ENCODE data around the gene TPSB2. TPM values are rescaled to one million over a fixed set of nuclear protein-coding genes. Genes with fewer than 3 reads are reported as not detected.

Gene TPSB2
- not detected in 2 replicates for total RNA-seq

DNA sequence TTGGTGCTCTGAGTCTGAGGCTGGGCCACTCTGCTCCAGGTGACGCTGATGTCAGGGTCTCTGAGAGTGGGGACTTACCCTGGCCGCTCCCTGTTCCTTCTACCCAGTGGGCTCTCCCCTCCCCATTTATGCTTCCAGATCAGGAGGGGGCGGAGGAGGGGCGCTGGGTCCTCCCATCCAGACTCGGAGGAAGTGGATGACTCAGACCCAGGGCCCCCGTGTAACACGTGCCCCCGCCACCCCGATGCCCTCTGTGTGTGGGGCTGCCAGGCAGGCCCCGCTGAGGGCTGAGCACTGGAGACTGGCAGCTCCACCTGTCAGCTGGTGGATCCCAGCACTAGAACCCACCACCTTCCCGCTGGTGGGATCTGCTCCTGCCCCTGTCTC lies at the start of gene TPSB2:
Gene TPSB2 (minus strand): TSS at position 101 of the 387 bp plus-strand sequence. CDS start 233 bp downstream, outside the sequence.

DNA sequence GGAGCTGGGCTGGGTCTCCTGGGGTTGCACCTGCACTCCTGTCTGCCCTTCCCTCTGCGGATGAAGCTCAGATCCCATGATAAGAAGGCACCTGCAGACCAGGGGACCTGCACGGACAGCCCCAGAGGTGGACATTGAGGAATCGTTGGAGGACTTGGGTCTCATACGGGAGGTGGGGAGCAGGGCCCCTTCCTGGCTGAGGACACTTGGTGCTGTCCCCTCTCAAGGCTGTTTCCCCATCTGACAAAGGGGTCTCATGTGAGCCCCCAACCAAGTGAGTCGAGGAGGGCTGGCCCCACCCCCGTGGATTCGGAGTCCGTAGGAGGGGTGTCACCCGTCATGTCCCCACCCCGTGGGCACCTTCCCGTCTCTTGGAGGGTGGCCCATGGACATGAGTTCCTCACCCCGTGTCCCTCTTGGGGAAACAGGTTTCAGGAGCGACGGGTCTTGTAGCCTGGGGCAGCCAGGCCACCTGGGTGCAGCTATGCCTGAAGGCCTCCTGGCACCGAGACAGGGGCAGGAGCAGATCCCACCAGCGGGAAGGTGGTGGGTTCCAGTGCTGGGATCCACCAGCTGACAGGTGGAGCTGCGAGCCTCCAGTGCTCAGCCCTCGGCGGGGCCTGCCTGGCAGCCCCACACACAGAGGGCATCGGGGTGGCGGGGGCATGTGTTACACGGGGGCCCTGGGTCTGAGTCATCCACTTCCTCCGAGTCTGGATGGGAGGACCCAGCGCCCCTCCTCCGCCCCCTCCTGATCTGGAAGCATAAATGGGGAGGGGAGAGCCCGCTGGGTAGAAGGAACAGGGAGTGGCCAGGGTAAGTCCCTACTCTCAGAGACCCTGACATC lies 25.5 kb upstream of the TPSB2 start, which contains the start of gene TPSD1:
Gene TPSD1 (plus strand): TSS at position 794 of the 847 bp plus-strand sequence. CDS start 212 bp downstream, outside the sequence.

DNA sequence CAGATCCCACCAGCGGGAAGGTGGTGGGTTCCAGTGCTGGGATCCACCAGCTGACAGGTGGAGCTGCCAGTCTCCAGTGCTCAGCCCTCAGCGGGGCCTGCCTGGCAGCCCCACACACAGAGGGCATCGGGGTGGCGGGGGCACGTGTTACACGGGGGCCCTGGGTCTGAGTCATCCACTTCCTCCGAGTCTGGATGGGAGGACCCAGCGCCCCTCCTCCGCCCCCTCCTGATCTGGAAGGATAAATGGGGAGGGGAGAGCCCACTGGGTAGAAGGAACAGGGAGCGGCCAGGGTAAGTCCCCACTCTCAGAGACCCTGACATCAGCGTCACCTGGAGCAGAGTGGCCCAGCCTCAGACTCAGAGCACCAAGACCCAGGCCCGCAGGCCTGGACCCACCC lies 10.5 kb upstream of the TPSB2 start, which contains the start of gene TPSAB1:
Gene TPSAB1 (plus strand): TSS at position 270 of the 400 bp plus-strand sequence. CDS start 234 bp downstream, outside the sequence.

GRCh38 chr16:1225051-1225451 lies 4.9 kb downstream of the TPSB2 start, which contains the start of gene TPSG1:
TPSG1 (minus strand) TSS chr16:1225268; CDS start chr16:1225252, 16 bp downstream.

Other genes starting within 250 kb of the TPSB2 start
- gene SOX8, start 248.4 kb downstream of the TPSB2 start, total RNA-seq, result 0.15 TPM in 1 of 2 replicates, not detected in the other
- gene SSTR5, start 157.4 kb downstream of the TPSB2 start, total RNA-seq, result not detected in 2 replicates
- not detected in 2 replicates for gene C1QTNF8, start 133.9 kb downstream of the TPSB2 start, total RNA-seq
- gene CACNA1H, start 77.1 kb downstream of the TPSB2 start, total RNA-seq, result 0.34 and 0.59 TPM in 2 replicates
- gene TPSG1, start 4.9 kb downstream of the TPSB2 start, total RNA-seq, result not detected in 2 replicates
- gene TPSAB1, start 10.5 kb upstream of the TPSB2 start, total RNA-seq, result not detected in 2 replicates
- not detected in 2 replicates for gene TPSD1, start 25.9 kb upstream of the TPSB2 start, total RNA-seq
- 71.1 and 91.0 TPM in 2 replicates for gene UBE2I, start 79.5 kb upstream of the TPSB2 start, total RNA-seq
- gene BAIAP3, start 103.5 kb upstream of the TPSB2 start, total RNA-seq, result 0.50 and 0.74 TPM in 2 replicates
- gene TSR3, start 121.7 kb upstream of the TPSB2 start, total RNA-seq, result 105 and 117 TPM in 2 replicates
- 36.0 and 37.5 TPM in 2 replicates for gene GNPTG, start 121.7 kb upstream of the TPSB2 start, total RNA-seq
- gene UNKL, start 184.5 kb upstream of the TPSB2 start, total RNA-seq, result 4.0 and 4.3 TPM in 2 replicates
- 17.4 and 22.2 TPM in 2 replicates for gene UQCC4, start 190.6 kb upstream of the TPSB2 start, total RNA-seq
- not detected in 2 replicates for gene PERCC1, start 200.9 kb upstream of the TPSB2 start, total RNA-seq
- under 0.01 TPM in 1 of 2 replicates, not detected in the other for gene CCDC154, start 214.4 kb upstream of the TPSB2 start, total RNA-seq
- gene CLCN7, start 244.8 kb upstream of the TPSB2 start, total RNA-seq, result 35.7 and 42.4 TPM in 2 replicates

All from bronchus fibroblast of lung (primary cell).